ENCODE results near the gene HHAT.

HHAT gene

GRCh38 chr1:210377731-210378333 is 49.1 kb downstream of the HHAT start:
- DNase-seq (ENCODE audit: low read depth), result no peak
- TF ChIP-seq, protein P1, sequence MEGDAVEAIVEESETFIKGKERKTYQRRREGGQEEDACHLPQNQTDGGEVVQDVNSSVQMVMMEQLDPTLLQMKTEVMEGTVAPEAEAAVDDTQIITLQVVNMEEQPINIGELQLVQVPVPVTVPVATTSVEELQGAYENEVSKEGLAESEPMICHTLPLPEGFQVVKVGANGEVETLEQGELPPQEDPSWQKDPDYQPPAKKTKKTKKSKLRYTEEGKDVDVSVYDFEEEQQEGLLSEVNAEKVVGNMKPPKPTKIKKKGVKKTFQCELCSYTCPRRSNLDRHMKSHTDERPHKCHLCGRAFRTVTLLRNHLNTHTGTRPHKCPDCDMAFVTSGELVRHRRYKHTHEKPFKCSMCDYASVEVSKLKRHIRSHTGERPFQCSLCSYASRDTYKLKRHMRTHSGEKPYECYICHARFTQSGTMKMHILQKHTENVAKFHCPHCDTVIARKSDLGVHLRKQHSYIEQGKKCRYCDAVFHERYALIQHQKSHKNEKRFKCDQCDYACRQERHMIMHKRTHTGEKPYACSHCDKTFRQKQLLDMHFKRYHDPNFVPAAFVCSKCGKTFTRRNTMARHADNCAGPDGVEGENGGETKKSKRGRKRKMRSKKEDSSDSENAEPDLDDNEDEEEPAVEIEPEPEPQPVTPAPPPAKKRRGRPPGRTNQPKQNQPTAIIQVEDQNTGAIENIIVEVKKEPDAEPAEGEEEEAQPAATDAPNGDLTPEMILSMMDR (conservative IDR thresholded peaks at IDR 0.05; ENCODE audit: low read depth, low read length), result no peak
- H3K4me3 ChIP-seq (ENCODE audit: low read depth, low read length), result no peak overlapping the region

- DNase-seq (ENCODE audit: low read depth), result no peak
- TF ChIP-seq, protein P1 (conservative IDR thresholded peaks at IDR 0.05; ENCODE audit: low read depth, low read length), result no peak
- H3K4me3 ChIP-seq (ENCODE audit: low read depth, low read length), result no peak overlapping the region
Observed at GRCh38 chr1:210378736-210379135, 50.0 kb downstream of the HHAT start.

- TF ChIP-seq, protein P1 (conservative IDR thresholded peaks at IDR 0.05; ENCODE audit: low read depth, low read length), result no peak
- no peak overlapping the region for H3K4me3 ChIP-seq (ENCODE audit: low read depth, low read length)
- no peak for DNase-seq (ENCODE audit: low read depth)
Observed at GRCh38 chr1:210381934-210382333, 53.2 kb downstream of the HHAT start.

- no peak overlapping the region for H3K4me3 ChIP-seq (ENCODE audit: low read depth, low read length)
- DNase-seq (ENCODE audit: low read depth), result no peak
- TF ChIP-seq, protein P1 (conservative IDR thresholded peaks at IDR 0.05; ENCODE audit: low read depth, low read length), result no peak
Observed at GRCh38 chr1:210384625-210385024, 55.9 kb downstream of the HHAT start.

DNA sequence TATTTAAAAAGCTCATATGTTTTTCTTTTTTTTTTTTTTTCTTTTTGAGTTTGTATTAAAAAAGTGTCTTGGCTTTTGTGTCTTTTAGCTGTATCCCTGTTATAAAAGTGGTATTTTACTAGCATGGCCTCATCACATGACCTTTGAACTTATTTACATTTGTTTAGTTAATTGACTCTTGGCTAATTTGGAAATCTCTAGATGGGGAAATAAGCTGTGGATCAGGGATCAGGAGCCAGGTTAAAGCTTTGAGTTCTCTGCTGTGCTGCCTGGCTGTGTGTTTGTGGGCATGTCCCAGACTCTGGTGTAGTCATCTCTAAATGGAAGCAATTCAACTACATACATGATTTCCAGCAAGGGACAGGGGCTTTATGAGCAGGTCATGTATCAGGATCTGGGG is 56.5 kb downstream of the HHAT start:
- TF ChIP-seq, protein P1 (conservative IDR thresholded peaks at IDR 0.05; ENCODE audit: low read depth, low read length), result no peak

GRCh38 chr1:210394281-210394821 is 65.6 kb downstream of the HHAT start:
- TF ChIP-seq, protein P1 (conservative IDR thresholded peaks at IDR 0.05; ENCODE audit: low read depth, low read length), result no peak
- H3K4me3 ChIP-seq (ENCODE audit: low read depth, low read length), result no peak overlapping the region
- no peak for DNase-seq (ENCODE audit: low read depth)

More for the DNA sequence above, 56.5 kb downstream of the HHAT start:
- no peak overlapping the region for H3K4me3 ChIP-seq (ENCODE audit: low read depth, low read length)
- no peak for DNase-seq (ENCODE audit: low read depth)

DNA sequence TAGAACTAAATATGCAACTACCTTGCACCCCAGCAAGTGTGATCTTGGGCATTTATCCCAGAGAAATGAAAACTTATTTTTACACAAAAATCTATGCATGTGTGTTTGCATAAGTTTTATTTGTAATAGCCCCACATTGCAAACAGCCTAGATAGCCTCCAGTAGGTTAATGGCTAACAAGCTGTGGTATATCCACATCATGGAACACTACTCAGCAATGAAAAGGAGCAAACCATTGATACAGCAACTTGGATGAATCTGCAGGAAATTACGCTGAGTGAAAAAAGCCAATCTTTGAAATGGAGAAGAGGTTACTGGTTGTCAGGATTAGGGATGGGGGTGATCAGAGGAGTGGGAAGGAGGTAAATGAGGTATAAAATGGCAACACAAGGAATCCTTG is 67.8 kb downstream of the HHAT start:
- H3K4me3 ChIP-seq (ENCODE audit: low read depth, low read length), result no peak overlapping the region
- TF ChIP-seq, protein P1 (conservative IDR thresholded peaks at IDR 0.05; ENCODE audit: low read depth, low read length), result no peak
- no peak for DNase-seq (ENCODE audit: low read depth)

Measured in choroid plexus epithelial cell (primary cell).